Measurements from ENCODE around the gene KIRREL2.
"Not testable (repeated sequence)": the region's sequence is repeated elsewhere in the genome, so short reads cannot be mapped to it uniquely, and the experiment has no call there.

DNA sequence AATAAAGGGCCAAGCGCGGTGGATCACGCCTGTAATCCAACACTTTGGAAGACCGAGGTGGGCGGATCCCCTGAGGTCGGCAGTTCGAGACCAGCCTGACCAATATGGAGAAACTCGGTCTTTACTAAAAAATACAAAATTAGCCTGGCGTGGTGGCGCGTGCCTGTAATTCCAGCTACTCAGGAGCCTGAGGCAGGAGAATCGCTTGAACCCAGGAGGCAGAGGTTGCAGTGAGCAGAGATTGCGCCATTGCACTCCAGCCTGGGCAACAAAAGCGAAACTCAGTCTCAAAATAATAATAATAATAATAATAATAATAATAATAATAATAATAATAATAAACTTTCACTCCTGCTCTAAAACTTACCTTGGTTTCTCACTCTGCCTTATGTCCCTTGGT is 53.6 kb downstream of the KIRREL2 start:
- not testable (repeated sequence) for TF ChIP-seq POLR2A, POLR2AphosphoS5 (IDR thresholded peaks at IDR 0.05)
- TF ChIP-seq, protein P1, sequence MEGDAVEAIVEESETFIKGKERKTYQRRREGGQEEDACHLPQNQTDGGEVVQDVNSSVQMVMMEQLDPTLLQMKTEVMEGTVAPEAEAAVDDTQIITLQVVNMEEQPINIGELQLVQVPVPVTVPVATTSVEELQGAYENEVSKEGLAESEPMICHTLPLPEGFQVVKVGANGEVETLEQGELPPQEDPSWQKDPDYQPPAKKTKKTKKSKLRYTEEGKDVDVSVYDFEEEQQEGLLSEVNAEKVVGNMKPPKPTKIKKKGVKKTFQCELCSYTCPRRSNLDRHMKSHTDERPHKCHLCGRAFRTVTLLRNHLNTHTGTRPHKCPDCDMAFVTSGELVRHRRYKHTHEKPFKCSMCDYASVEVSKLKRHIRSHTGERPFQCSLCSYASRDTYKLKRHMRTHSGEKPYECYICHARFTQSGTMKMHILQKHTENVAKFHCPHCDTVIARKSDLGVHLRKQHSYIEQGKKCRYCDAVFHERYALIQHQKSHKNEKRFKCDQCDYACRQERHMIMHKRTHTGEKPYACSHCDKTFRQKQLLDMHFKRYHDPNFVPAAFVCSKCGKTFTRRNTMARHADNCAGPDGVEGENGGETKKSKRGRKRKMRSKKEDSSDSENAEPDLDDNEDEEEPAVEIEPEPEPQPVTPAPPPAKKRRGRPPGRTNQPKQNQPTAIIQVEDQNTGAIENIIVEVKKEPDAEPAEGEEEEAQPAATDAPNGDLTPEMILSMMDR (IDR thresholded peaks at IDR 0.05), result not testable (repeated sequence)

Measured in suprapubic skin (tissue), 4 donors.